ENCODE results near the gene GALNT8.

DNA sequence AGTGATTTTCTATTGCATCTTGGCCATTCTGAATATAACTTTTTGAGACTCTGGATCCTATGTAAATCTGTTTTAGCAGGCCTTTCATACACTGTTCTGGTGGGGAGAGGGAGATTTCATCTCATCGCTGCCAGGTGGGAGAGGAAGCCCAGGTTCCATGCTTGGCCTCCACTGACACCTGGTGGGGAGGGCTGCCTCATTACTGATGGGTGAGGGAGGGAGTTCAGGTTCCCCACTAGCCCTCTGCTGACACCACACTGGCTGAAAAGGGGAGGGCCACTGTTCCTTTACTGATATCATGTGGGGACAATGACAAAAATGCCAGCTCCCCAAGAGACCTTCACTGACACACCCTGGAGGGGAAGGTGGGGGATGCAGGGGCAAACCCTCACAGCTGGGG, 2.4 kb upstream of the GALNT8 start:
- TF ChIP-seq POLR2AphosphoS5 (IDR thresholded peaks at IDR 0.05; ENCODE audit: low read depth, low read length) (no peak), TAF1 (IDR thresholded peaks at IDR 0.05; ENCODE audit: borderline replicate concordance, insufficient read depth, low read length) (no peak)
- TF ChIP-seq, protein P1, sequence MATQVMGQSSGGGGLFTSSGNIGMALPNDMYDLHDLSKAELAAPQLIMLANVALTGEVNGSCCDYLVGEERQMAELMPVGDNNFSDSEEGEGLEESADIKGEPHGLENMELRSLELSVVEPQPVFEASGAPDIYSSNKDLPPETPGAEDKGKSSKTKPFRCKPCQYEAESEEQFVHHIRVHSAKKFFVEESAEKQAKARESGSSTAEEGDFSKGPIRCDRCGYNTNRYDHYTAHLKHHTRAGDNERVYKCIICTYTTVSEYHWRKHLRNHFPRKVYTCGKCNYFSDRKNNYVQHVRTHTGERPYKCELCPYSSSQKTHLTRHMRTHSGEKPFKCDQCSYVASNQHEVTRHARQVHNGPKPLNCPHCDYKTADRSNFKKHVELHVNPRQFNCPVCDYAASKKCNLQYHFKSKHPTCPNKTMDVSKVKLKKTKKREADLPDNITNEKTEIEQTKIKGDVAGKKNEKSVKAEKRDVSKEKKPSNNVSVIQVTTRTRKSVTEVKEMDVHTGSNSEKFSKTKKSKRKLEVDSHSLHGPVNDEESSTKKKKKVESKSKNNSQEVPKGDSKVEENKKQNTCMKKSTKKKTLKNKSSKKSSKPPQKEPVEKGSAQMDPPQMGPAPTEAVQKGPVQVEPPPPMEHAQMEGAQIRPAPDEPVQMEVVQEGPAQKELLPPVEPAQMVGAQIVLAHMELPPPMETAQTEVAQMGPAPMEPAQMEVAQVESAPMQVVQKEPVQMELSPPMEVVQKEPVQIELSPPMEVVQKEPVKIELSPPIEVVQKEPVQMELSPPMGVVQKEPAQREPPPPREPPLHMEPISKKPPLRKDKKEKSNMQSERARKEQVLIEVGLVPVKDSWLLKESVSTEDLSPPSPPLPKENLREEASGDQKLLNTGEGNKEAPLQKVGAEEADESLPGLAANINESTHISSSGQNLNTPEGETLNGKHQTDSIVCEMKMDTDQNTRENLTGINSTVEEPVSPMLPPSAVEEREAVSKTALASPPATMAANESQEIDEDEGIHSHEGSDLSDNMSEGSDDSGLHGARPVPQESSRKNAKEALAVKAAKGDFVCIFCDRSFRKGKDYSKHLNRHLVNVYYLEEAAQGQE (IDR thresholded peaks at IDR 0.05; ENCODE audit: insufficient read depth in 1 of 2, low read depth in 2 of 2, low read length in 2 of 2) = no peak

All from PFSK-1 (cell line).